ENCODE results near the gene PKM.

The PKM gene

GRCh38 chr15:72272213-72272996 is 41.4 kb upstream of the PKM start, which contains the start of gene PARP6:
PARP6 (minus strand) TSS chr15:72272554; CDS start chr15:72267477, 5,077 bp downstream.
- Histone ChIP-seq H3K27ac (peak within 1 kb of the TSS; percentile 94), H3K9me3 (ENCODE audit: severe bottlenecking) (no peaks in the 10 kb centered on the region), H3K36me3 (peaks cover 31% of the 10 kb centered on the region), H3K4me3 (ENCODE audit: low read depth, low read length) (peak within 1 kb of the TSS; percentile 91), H3K27me3 (ENCODE audit: insufficient read depth, low read depth, severe bottlenecking) (no peaks in the 10 kb centered on the region)
- peak; percentile 99 for DNase-seq
- TF ChIP-seq CTCF (IDR thresholded peaks at IDR 0.05; ENCODE audit: low read depth, low read length), result peak; percentile 72

GRCh38 chr15:72271895-72272212 is 40.9 kb upstream of the PKM start:
- no peaks in the 10 kb centered on the region for H3K9me3 ChIP-seq (ENCODE audit: severe bottlenecking)
- H3K27ac ChIP-seq, result peak overlapping the region; percentile 94
- peak; percentile 30 for DNase-seq
- TF ChIP-seq CTCF (IDR thresholded peaks at IDR 0.05; ENCODE audit: low read depth, low read length), result no peak
- H3K27me3 ChIP-seq (ENCODE audit: insufficient read depth, low read depth, severe bottlenecking), result no peaks in the 10 kb centered on the region
- H3K4me3 ChIP-seq (ENCODE audit: low read depth, low read length), result peak overlapping the region; percentile 91
- peaks cover 37% of the 10 kb centered on the region for H3K36me3 ChIP-seq

- Histone ChIP-seq H3K4me3 (ENCODE audit: low read depth, low read length) (peak overlapping the region; percentile 91), H3K36me3 (peaks cover 43% of the 10 kb centered on the region), H3K27me3 (ENCODE audit: insufficient read depth, low read depth, severe bottlenecking) (no peaks in the 10 kb centered on the region), H3K27ac (peak overlapping the region; percentile 94; the same call in 1 of the 2 replicates), H3K9me3 (ENCODE audit: severe bottlenecking) (no peaks in the 10 kb centered on the region)
- TF ChIP-seq CTCF (IDR thresholded peaks at IDR 0.05; ENCODE audit: low read depth, low read length), result no peak
- no peak for DNase-seq
Observed at GRCh38 chr15:72271221-72271620, 40.2 kb upstream of the PKM start.

DNA sequence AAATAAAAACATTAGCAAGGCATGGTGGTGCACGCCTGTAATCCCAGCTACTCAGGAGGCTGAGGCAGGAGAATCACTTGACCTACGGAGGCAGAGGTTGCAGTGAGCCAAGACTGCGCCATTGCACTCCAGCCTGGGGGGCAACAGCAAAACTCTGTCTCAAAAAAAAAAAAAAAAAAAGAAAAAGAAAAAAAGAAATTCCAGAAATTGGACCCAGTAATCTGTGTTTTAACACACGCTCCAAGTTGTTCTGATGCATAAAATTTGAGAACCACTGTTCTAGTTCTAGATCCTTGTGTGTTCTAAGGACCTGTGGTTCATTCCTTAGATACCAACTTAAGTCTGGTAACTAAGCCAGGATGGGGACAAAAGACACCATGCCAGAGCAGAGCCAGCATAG is 38.7 kb upstream of the PKM start:
- Histone ChIP-seq H3K27ac (no peak overlapping the region), H3K4me3 (ENCODE audit: low read depth, low read length) (no peak overlapping the region), H3K9me3 (ENCODE audit: severe bottlenecking) (no peaks in the 10 kb centered on the region), H3K27me3 (ENCODE audit: insufficient read depth, low read depth, severe bottlenecking) (no peaks in the 10 kb centered on the region), H3K36me3 (peaks cover 58% of the 10 kb centered on the region)
- DNase-seq, result no peak
- TF ChIP-seq CTCF (IDR thresholded peaks at IDR 0.05; ENCODE audit: low read depth, low read length), result no peak

GRCh38 chr15:72265031-72265430 is 34.0 kb upstream of the PKM start:
- DNase-seq, result no peak
- H3K36me3 ChIP-seq, result peaks cover 97% of the 10 kb centered on the region
- H3K4me3 ChIP-seq (ENCODE audit: low read depth, low read length), result no peak overlapping the region

More at GRCh38 chr15:72265031-72265430, 34.0 kb upstream of the PKM start:
- no peaks in the 10 kb centered on the region for H3K9me3 ChIP-seq (ENCODE audit: severe bottlenecking)
- no peak for TF ChIP-seq CTCF (IDR thresholded peaks at IDR 0.05; ENCODE audit: low read depth, low read length)
- H3K27me3 ChIP-seq (ENCODE audit: insufficient read depth, low read depth, severe bottlenecking), result no peaks in the 10 kb centered on the region
- no peak overlapping the region for H3K27ac ChIP-seq
